OCI-LY3 (cell line): Measurements from ENCODE around the gene NDFIP1.

Source experiments
- H2AFZ ChIP-seq: fragments of 200-600, 300-600 bp; shearing (Covaris generic); 2 replicates; pipeline ENCODE4 v1.6.0; 2014; ENCODE audit warnings: antibody characterized with exemption, low read depth, low read length
- H3K27ac ChIP-seq: fragments of 200-600, 300-600 bp; sonication (generic); 2 replicates; pipeline ENCODE4 v1.5.1; 2014; ENCODE audit warnings: mild to moderate bottlenecking, low read length, moderate library complexity, mixed read lengths
- H3K27me3 ChIP-seq: fragments of 200-600, 300-600 bp; sonication (generic); 2 replicates; pipeline ENCODE4 v1.6.1; 2014; ENCODE audit warnings: low read depth, low read length, mixed read lengths
- H3K36me3 ChIP-seq: fragments of 200-600, 300-600 bp; sonication (generic); replicated peaks from 2 replicates; pipeline ENCODE3; 2014; ENCODE audit warnings: low read depth, low read length, mixed read lengths
- H3K4me1 ChIP-seq: fragments of 300-600, 200-600 bp; sonication (generic); 2 replicates; pipeline ENCODE4 v1.6.1; 2014; ENCODE audit warnings: low read length, mixed read lengths
- H3K4me2 ChIP-seq: fragments of 200-600, 300-600 bp; sonication (generic); 2 replicates; pipeline ENCODE4 v1.6.1; 2014; ENCODE audit warnings: low read length, mixed read lengths
- H3K4me3 ChIP-seq: fragments of 300-600, 200-600 bp; sonication (generic); 2 replicates; pipeline ENCODE4 v1.5.1; 2014; ENCODE audit warnings: antibody characterized with exemption, mild to moderate bottlenecking, low read length, moderate library complexity
- H3K79me2 ChIP-seq: fragments of 300-600, 200-600 bp; shearing (Covaris generic); 2 replicates; pipeline ENCODE4 v1.6.1; 2014; ENCODE audit warnings: mild to moderate bottlenecking, low read length, mixed read lengths
- H3K9ac ChIP-seq: fragments of 300-600, 200-600 bp; shearing (Covaris generic); 2 replicates; pipeline ENCODE4 v1.6.0; 2014; ENCODE audit warnings: mild to moderate bottlenecking, low read length, moderate library complexity
- H3K9me3 ChIP-seq: fragments of 200-600, 300-600 bp; shearing (Covaris generic); 2 replicates; pipeline ENCODE4 v1.6.1; 2014; ENCODE audit warnings: low read length, mixed read lengths; ENCODE audit not compliant: insufficient read depth
- H4K20me1 ChIP-seq: fragments of 200-600, 300-600 bp; sonication (generic); 2 replicates; pipeline ENCODE4 v1.6.1; 2016; ENCODE audit warnings: low read length, mixed read lengths; ENCODE audit not compliant: insufficient read depth
- EZH2phosphoT487 ChIP-seq: fragments of 200-600 bp; shearing (Covaris generic); IDR thresholded peaks from 2 replicates; pipeline ENCODE4 v1.6.1; 2018; ENCODE audit warnings: antibody characterized with exemption, mixed run types, low read depth
- TF ChIP-seq, protein P1 (sequence below): fragments of 200-600, 300-600 bp; sonication (generic); IDR thresholded peaks from 2 replicates; pipeline ENCODE4 v1.5.1; 2014; ENCODE audit warnings: antibody characterized with exemption, low read length, low read depth

Gene NDFIP1

DNA sequence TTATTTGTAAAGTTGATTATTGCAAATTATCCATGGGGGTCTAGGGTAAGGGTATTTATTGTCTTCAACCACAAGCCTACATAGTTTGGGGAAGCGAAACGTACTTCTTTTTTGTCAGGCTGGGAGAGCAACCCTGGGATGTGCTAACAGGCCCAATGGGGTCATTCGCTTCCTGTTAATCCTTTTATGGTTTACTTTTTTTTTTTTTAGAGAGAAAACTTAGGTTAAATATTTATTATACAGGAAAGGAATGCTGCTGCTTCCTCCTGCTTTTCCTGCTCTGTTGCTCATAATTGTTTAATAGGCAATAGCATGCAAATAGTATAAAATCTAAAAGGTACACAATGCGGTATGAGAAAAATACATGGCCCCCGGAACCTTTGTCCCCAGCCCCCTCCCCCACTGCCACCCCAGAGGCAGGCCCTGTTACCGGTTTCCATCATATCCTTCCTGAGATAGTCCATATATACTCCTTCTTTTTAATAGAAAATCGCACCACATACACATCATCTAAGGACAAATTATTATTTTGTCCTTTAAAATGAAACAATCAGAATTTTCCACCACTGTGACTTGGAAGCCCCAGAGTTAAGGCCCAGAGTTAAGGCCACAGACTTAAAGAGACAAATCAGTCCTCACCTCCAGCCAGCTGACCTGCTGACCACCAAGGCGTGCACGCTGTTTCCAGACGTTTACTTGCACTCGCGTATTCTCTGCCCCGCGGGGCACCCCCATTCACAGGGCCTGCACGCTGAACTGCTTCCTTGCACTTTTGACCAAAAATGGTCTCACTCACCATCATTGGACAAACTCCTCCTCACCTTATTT, 83.9 kb downstream of the NDFIP1 start:
- no peaks in the 10 kb centered on the region for H3K79me2 ChIP-seq
- no peak overlapping the region for H3K27ac ChIP-seq
- no peak overlapping the region for H2AFZ ChIP-seq
- no peak overlapping the region for H3K4me3 ChIP-seq
- no peak overlapping the region for H3K4me2 ChIP-seq
- no peak overlapping the region for H3K9ac ChIP-seq
- no peaks in the 10 kb centered on the region for H3K27me3 ChIP-seq
- H3K36me3 ChIP-seq = no peaks in the 10 kb centered on the region
- no peaks in the 10 kb centered on the region for H4K20me1 ChIP-seq
- no peaks in the 10 kb centered on the region for H3K4me1 ChIP-seq
- no peak for TF ChIP-seq EZH2phosphoT487
- TF ChIP-seq, protein P1, sequence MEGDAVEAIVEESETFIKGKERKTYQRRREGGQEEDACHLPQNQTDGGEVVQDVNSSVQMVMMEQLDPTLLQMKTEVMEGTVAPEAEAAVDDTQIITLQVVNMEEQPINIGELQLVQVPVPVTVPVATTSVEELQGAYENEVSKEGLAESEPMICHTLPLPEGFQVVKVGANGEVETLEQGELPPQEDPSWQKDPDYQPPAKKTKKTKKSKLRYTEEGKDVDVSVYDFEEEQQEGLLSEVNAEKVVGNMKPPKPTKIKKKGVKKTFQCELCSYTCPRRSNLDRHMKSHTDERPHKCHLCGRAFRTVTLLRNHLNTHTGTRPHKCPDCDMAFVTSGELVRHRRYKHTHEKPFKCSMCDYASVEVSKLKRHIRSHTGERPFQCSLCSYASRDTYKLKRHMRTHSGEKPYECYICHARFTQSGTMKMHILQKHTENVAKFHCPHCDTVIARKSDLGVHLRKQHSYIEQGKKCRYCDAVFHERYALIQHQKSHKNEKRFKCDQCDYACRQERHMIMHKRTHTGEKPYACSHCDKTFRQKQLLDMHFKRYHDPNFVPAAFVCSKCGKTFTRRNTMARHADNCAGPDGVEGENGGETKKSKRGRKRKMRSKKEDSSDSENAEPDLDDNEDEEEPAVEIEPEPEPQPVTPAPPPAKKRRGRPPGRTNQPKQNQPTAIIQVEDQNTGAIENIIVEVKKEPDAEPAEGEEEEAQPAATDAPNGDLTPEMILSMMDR = no peak
- H3K9me3 ChIP-seq = no peaks in the 10 kb centered on the region

DNA sequence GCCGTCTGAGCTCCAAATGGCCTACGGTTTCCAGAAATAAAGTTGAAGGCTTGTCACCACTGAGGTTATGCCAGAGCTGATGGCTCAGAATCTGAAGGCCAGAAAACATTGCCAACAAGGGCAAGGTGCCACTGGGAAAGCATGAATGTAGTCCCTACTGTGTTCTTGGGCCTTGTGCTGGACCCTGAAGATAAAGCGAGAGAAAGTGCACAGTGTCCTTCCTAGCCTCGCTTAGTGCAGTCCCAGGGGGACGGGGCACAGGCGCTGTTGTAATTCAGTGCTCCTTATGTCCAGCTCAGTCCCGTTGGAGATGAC, 84.5 kb downstream of the NDFIP1 start:
- H2AFZ ChIP-seq = no peak overlapping the region
- H3K79me2 ChIP-seq = no peaks in the 10 kb centered on the region
- H3K27me3 ChIP-seq = no peaks in the 10 kb centered on the region
- H3K9ac ChIP-seq = no peak overlapping the region
- H3K4me1 ChIP-seq = no peaks in the 10 kb centered on the region
- H4K20me1 ChIP-seq = no peaks in the 10 kb centered on the region
- H3K27ac ChIP-seq = no peak overlapping the region
- no peak overlapping the region for H3K4me2 ChIP-seq
- no peaks in the 10 kb centered on the region for H3K9me3 ChIP-seq
- H3K36me3 ChIP-seq = no peaks in the 10 kb centered on the region
- TF ChIP-seq, protein P1 = no peak
- TF ChIP-seq EZH2phosphoT487 = no peak
- H3K4me3 ChIP-seq = no peak overlapping the region

DNA sequence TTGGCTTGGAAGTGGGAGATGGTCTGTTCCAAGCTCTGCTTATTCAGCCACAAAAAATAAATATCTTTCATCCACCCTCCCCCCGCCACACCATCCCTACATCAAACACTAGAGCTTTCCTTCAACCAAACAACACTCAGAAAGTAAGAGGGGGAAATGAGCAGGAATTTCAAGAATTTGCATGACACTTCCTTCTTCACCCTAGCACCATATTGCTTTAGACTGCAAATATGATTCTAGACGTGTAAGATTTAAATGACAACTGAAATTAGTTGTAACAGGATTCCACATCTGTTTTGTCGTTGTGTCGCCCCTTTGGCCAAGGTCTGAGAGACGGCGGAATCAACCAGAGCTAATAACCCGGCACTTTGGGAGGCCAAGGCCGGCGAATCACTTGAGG, 88.5 kb downstream of the NDFIP1 start:
- Histone ChIP-seq H2AFZ (no peak overlapping the region), H3K4me1 (no peaks in the 10 kb centered on the region), H3K4me3 (no peak overlapping the region), H3K9ac (no peak overlapping the region), H3K79me2 (no peaks in the 10 kb centered on the region), H3K36me3 (no peaks in the 10 kb centered on the region), H3K27ac (no peak overlapping the region), H3K27me3 (no peaks in the 10 kb centered on the region), H3K9me3 (no peaks in the 10 kb centered on the region), H3K4me2 (no peak overlapping the region), H4K20me1 (no peaks in the 10 kb centered on the region)
- TF ChIP-seq EZH2phosphoT487 = no peak
- TF ChIP-seq, protein P1 = no peak

DNA sequence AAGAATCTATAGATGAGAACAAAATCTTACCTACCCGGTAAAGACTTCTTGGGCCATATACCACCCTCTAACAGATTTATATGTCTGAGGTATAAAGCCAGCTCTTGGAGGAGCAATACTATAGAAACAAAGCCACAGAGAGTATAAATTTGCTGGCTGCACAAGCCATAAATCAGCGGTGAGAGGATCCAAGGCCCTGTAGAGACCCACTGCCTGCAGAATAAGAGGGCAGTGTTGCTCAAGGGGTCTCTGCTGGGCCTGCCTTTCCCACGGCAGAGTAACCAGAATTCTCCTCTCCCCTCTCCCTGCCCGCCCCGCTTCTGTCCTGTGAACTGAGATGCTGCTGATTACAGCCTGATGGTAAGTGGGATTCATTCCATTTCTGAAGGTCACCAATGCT, 89.2 kb downstream of the NDFIP1 start:
- H3K27me3 ChIP-seq = no peaks in the 10 kb centered on the region
- H2AFZ ChIP-seq = no peak overlapping the region
- no peaks in the 10 kb centered on the region for H3K36me3 ChIP-seq
- no peaks in the 10 kb centered on the region for H4K20me1 ChIP-seq
- no peak overlapping the region for H3K4me2 ChIP-seq
- no peak overlapping the region for H3K4me3 ChIP-seq
- no peak for TF ChIP-seq EZH2phosphoT487
- TF ChIP-seq, protein P1 = no peak
- no peak overlapping the region for H3K27ac ChIP-seq
- H3K79me2 ChIP-seq = no peaks in the 10 kb centered on the region
- H3K4me1 ChIP-seq = no peaks in the 10 kb centered on the region
- no peak overlapping the region for H3K9ac ChIP-seq
- H3K9me3 ChIP-seq = no peaks in the 10 kb centered on the region
